Fibroblast of skin of right biceps (primary cell): ENCODE measurements around the gene MEG3.
A peak's percentile ranks its signal among the peaks of the same experiment; 100 is the strongest.

Experiments used
- DNase-seq: peaks from one replicate; pipeline ENCODE4 v3.0.0-alpha.2; 2013

The MEG3 gene

DNA sequence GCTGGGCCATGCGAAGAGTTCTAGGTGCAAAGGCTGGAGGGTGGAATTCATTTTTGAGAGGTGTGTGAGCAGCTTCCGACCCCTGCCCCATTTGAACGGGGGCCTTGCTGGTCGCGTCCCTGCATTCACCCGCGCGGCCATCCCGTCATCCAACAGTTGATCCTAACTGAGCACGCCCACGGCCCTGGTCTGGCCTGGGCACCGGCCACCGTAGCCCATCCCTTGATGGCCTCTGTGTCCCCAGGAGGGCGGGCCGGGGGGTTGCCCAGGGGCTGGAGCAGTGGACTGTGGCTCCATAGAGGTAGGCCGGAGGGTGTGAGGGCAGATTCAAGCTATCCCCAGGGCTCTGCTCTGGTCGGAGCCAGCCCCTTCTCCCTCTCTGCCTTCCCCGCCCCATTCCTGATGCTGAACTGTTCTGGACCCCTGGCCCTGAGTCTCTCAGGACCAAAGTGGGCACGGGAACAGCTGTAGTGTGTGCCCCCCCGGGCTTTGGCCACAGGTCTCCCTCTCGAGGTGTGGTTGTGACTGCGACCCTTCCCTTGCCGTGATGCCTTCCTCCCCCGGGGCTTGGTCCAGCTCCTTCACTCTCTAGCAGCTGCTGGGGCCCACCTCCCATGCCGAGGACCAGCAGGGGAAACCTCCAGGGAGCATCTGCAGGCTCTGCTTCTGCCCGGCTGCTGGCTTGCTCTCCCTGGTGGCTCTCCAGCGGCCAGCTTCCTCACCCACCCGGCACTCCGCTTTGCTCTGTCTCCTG is 9.1 kb downstream of the MEG3 start:
- no peak for DNase-seq

DNA sequence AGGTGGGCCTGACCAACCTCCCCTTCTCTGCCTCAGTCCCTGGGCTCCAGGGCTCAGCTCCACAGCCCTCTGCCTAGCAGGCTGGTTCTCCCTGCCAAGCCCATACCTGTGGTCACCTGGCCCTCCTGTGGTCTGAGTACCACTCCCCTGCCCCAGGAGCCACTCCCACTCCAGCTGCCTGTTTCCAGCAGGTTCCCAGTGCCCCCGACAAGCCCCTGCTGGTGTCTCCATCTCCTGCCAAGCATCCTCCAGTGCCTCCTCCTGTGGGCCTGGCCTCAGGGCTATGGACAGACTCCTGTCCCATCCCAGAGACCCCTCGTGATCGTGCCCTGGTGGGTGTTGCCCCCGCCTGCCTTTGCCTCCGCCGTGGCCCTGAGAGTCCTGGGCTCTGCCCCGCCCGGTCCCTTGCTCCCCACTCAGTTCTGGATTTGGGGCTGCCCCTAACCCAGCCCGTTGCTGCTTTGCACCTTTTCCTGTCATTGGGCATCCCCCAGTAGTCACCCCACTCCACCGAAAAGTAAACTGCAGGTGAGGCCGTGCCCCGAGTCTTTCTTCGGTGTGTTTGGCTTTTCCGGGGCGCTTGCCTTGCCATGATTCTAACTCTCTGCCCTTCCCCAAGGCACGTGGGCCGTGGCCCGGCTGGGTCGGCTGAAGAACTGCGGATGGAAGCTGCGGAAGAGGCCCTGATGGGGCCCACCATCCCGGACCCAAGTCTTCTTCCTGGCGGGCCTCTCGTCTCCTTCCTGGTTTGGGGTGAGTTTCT is 9.8 kb downstream of the MEG3 start:
- no peak for DNase-seq

GRCh38 chr14:100836311-100836805 is 10.4 kb downstream of the MEG3 start:
- no peak for DNase-seq

DNA sequence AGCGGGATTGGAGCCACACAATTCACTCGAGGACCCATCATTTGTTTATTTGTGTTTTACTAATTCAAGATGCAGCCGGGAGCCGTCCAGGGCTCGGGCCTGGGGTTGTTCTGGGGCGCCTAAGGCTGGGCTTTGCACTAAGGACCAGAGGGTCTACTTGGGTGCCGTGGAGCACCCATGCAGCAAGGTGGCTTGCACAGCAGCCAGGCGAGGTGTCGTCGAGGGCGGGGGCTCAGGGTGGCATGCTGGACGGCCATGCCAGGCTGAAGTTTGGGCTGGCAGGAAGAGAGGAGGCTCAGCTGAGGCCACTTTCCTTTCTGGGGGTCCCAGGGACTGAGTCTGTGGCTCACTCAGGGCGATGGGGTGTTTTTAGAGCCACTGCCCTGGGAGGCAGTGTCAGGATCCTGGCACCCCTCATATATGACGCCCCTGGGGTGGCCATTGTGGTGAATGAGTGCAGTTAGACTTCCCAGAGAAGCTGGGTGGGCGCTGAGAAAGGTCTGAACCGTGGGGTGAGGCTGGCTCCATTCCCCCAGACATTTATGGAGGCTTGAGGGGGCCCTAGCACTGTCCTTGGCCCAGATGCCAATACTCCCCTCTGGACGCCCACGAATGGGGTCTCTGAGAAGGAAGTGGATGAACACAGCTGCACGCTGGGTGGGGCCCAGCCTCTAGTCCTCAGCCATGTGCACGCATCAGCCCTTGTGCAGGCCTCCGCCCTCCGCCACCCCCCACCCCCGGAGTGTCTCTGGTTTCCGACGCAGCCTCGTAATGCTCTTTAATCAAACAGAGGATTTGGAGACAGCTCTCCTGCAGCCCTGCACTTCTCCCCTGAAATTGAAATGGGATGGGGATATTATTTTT is 11.3 kb downstream of the MEG3 start:
- DNase-seq = no peak

DNA sequence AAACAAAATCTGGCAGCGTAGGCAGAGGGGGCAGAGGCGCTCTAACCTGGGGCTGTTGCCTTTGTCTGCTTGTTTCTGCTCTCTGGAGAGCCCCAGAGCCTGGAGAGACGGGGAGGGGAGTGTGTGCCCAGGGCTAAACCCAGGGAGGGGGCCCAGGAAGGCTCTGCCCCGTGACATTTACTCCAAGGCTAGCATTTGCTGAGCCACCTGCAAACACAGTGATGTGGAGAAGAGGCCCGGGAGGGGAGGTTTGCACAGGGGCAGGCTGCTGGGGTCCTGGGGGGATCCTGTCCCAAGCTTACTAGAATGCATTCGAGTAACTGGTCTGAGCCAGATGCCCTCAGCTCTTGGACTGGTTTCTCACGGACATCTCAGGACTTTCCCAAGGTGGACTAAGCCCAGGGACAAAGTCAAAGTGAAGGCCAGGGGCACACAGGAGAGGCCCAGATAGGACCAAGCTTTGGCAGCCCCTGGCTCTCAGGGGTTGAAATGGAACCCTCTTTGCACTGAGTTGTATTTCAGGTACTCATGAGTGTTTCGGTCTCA is 12.0 kb downstream of the MEG3 start:
- DNase-seq = no peak

GRCh38 chr14:100838493-100839314 is 12.8 kb downstream of the MEG3 start:
- DNase-seq = no peak

DNA sequence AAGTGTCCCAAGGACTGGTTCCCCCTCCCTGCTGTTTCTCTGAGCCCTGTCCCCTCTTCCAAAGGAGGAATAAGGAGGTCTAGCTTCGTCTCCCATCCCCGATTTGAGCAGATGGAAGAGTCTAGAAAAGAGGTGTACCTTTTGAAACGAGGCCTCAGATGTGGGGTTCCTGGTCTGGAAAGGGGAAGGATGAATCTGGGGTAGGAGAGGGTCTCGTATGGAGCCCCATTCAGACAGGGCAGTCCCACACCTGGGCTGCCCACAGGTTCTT is 13.3 kb downstream of the MEG3 start:
- no peak for DNase-seq

GRCh38 chr14:100839681-100840111 is 13.8 kb downstream of the MEG3 start:
- no peak for DNase-seq

GRCh38 chr14:100840286-100841065 is 14.6 kb downstream of the MEG3 start:
- no peak for DNase-seq

DNA sequence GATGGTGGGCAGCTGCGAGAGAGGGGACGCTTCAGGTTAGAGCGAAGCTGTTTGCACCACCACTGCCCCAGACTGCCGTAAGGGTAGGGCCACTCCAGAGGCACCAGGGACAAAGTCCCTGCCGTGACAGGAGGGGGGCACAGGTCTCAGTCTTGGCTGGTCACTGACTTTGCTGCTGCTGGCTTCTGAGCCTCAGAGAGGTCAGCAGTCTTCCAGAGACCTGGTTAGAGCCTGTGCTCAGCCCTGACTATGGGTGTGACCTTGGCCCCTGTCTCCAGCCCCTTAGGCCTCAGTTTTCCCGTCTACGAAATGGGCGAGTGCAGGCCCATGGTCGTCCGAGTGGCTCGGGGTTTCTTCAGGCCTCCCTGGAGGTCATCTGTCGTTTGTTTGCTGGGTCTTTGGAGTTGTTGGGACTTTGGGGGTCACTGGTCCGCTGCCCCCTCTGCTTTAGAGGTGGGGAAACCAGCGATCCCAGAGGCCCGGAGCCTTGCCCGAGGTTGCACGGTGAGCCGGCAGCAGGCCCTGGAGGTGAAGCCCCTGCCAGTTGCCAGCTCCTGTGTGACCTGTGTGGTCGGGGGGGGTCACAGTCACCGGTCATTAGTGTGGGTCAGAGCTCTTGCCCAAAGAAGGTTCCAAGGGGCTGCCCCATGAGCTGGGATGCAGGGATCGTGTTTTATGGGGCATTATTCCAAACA is 15.3 kb downstream of the MEG3 start:
- no peak for DNase-seq

GRCh38 chr14:100841761-100842403 is 16.0 kb downstream of the MEG3 start:
- no peak for DNase-seq

DNA sequence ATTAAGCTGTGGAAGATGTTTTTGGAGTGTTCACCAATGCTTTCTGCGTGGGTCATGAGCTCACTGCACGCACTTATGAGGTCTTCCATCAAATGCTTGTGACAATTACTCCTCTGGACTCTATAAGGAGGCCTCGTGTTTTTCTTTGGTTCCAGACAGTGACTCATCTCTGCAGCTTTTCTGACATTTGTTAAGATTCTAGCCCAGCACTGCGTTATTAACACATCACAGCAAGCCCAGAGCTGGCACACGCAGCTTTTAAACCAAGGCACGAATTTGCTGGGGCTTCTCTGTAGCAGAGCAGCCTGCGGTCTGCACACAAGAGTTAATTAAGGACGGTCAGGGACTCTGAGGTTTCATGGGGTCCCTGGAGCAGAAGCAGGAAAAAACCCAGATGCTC is 16.9 kb downstream of the MEG3 start:
- DNase-seq = peak; percentile 91

- no peak for DNase-seq
Measured at GRCh38 chr14:100844082-100844408, 18.1 kb downstream of the MEG3 start.

DNA sequence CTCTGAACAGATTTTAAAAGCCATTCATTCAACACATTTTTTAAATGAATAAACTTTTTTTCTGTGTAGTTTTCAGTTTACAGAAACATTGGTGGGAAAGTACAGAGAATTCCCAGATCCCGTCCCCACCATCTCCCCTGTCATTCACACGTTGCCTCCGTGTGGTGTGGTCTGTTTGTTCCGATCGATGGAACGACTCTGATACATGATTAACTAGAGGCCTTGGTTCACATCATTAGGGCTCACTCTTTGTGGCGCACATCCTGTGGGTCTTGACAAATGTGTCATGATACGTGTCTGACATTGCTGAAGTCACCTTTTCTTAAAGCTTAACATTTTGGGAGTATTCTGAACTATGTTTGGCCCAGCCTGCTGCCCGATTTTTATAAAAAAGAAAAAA is 18.5 kb downstream of the MEG3 start:
- no peak for DNase-seq

- no peak for DNase-seq
Measured at GRCh38 chr14:100844846-100845245, 18.9 kb downstream of the MEG3 start.

- no peak for DNase-seq
Measured at GRCh38 chr14:100845341-100845740, 19.4 kb downstream of the MEG3 start.

DNA sequence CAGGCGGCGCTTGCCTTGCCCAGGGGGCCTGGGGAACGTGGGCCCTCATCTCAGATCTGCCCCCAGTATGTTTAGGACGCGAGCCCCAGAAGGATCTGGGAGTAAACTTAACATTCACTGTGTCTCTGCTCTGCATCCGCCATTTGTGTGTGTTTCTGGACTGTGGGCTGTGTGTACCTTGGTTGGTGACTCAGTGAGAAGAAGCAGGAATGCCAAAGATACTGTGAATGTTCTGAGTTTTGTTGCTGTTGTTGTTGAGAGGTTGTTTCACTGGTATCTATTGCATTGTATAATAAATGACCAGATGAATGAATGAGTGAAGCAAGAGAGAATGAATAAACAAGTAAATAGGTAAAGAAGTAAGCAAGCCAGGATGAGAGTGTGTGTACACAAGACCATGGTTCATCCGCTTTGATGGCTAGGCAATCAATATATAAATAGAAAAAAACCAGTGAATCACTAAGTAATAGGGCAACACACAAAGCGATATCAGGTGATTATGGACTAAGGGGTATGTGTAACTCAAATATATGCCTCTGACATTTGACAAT is 20.5 kb downstream of the MEG3 start:
- DNase-seq = no peak

DNA sequence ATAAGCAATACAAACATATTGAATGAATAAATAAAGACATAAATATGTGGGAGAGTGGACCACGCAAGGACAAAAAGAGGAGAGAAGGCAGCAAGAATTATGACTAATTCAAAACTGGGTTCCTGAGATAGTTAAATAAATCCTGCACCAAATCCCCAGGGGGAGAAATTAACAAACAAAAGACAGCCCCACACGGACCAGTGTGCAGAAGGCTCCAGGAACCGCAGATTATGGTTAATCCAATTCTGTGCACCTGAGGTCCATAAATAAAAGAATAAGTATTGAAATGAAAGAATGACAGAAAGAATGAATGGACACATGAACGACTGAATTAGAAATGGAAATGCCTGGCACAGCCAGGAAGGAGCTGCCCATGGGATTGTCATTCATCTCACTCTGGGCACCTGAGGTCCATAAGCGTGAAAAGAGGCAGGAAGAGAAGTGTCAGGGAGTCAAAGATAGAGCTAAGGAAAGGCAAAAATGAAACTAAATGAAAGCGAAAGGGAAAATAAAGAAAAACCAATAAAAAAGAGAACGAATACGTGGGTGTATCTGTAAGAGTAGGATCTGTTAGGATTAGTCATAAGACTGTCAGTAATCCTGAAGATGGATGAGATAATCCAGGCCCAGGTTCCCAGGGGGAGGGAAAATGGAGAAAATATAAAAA is 23.3 kb downstream of the MEG3 start:
- no peak for DNase-seq

DNA sequence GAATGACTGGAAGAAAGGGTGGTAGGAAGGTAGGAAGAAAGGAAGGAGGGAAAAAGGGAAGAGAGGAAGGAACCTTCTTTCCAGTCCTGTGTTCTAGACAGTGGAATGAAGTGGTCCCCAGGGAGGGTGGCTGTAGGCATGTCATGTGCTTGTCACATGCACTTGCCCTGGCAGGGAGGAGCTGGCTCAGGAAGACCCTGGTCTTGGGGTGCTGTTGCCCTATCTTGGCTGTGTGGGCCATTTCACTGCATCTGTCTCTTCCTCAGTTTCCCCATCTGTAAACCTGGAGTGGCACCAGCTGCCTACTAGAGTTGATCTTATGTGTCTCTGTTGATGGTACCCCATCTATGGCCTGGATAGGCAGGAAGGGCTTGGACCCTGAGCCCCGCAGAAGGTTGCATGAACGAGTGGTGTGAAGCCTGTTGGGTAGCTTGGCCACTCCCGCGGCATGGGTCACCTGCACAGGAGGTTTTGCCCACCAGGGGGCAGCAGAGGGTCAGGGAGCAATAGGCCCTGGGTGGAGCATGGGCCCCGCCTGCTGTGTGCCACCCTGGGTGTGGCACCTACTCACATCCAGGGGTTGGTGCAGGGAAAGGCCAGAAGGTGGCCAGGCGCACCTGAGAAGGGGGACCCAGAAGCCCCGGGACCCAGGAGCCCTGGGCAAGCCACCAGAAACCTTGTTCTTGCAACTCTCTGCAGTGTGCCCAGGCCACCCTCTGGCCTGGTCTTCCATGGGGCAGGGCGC is 25.1 kb downstream of the MEG3 start:
- DNase-seq = peak; percentile 25
